ENCODE results near the gene FAM89B.

Gene FAM89B

GRCh38 chr11:65539744-65540289 is 32.5 kb upstream of the FAM89B start:
- DNase-seq: peak; percentile 42 to 93

DNA sequence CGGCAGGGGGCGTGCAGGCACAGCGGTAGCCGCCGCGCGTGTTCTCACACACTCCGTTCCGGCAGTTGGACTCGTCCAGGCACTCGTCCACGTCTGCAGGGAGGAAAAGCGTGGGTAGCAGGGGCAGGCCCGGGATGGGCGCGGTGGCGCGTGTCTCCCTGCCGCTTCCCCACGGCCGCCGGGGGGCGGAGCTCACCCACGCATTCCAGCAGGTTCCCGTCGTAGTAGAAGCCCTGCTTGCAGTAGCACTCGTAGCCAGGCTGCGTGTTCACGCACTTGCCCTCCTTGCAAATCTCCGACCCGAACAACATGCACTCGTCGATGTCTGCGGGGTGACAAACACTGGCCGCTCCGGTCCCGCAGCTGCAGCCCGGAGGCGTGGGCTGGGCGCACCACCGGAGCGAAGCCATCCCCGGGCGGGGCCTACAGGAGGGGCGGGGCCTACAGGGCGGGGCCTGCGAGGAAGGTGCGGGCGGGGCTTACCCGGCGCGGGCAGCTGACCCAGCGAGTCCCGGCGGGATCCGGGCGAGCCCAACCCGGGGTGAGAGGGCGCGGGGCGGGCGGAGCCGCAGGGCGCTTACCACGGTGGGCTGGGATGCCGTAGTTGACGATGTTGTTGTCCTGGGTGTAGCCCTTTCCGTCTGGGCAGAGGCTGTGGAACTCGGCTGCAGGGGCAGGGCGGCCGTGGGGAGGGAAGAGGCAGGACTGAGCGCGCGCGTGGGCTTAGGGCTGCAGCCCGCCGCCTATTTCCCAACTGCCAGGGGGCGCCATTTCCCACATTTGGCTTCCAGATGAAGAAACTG is 31.8 kb upstream of the FAM89B start:
- DNase-seq: peak; percentile 91 to 97

- no peak for DNase-seq
Observed at GRCh38 chr11:65541093-65541982, 31.0 kb upstream of the FAM89B start.

DNA sequence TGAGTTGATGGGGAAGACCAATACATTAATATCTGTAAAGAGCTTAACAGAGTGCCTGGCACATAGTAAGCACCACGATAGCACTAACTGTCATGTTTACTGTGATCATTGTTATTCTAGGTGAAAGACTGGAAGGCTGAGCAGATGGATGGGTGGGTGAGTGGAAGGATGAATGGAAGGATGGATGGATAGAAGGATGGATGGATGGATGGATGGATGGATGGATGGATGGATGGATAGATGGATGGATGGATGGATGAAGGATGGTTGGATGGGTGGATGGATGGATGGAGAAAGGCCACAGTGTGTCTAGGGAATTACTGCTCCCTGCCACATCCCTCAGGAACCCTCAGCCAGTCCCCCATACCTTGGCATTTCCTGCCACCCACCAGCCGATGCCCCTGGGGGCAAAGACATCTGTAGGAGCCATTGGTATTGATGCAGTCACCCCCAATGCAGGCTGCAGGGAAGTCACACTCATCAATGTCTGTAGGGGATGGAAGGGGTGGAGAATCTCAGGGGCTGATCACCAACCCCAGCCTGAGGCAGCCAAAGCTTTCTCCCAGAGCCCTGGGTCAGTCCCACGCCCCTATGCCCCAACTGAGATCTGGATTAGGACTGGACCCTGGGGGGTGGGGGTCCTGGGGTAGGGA is 29.5 kb upstream of the FAM89B start:
- no peak for DNase-seq

GRCh38 chr11:65545853-65546216 is 26.5 kb upstream of the FAM89B start:
- no peak for DNase-seq

DNA sequence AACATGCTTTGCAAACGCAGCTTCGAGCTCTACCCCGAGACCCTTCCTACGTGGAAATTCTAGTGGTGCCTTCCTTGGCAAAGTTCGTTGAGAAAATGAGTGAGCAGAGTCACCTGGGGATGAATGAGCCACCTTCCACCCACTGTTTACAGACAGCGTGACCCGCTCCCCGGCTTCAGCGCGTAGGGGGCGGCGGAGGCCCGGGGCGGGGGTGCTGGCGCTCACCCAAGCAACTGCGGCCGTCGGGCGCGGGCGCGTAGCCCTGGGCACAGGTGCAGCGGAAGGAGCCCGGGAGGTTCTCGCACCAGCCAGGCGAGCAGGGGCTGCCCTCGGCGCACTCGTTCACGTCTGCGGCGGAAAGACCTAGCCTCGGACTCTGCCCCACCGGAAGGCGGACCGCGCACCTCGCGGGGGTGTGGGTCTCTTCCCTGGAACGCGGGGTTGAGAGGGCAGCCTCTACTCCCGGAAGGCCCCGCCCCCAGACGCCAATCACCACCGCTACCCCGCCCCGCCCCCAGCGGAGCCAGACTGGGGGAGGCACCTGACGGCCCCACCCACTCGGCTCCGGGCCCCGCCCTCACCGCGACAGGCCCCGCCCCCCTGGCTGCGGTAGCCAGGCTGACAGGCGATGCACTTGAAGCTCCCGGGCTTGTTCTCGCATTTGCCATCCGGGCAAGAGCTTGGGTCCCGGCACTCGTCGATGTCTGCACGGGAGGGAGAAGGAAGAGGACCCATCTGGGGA is 25.9 kb upstream of the FAM89B start:
- DNase-seq: peak; percentile 75 to 97

- DNase-seq: no peak
Observed at GRCh38 chr11:65547446-65548125, 24.8 kb upstream of the FAM89B start.

GRCh38 chr11:65548395-65548794 is 23.9 kb upstream of the FAM89B start:
- DNase-seq: no peak

GRCh38 chr11:65549096-65549495 is 23.2 kb upstream of the FAM89B start:
- DNase-seq: no peak

DNA sequence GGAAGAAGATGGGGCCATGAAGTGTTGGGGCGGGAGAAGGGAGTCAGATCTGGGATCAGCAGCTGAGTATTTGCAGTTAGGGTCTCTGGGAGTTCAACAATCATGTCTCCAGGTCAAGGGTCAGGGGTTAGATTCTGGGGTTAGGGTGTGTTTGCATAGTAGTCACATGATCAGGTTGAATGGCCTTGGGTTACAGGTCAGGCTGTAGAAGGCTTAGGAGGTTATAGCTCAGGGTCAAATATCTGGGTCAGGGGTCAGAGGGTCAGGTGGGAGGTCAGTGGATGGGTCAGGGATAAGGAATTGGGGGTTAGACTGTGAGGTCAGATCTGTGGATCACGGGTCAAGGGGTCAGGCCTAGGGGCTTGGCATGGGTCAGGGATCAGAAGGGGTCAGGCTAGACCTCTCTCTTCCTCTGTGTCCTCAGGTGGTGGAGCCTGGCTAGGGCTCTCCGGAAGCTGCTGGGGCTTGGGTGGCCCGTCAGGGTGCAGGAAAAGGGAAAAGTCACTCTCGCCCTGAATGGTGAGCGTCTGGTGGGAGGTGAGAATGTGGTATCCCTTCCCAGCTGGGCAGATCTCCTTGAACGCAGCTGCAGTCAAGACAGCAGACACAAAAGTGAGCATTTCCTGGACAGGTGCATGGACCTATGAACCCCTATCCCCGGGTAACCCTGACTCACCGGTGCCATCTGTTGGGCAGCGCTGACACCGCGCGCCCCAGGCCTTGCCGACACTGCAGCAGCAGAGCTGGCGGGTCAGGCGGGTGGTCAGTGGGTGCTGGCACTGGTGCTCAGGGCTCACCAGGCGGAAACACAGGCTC is 20.6 kb upstream of the FAM89B start:
- DNase-seq: peak; percentile 46 to 88

DNA sequence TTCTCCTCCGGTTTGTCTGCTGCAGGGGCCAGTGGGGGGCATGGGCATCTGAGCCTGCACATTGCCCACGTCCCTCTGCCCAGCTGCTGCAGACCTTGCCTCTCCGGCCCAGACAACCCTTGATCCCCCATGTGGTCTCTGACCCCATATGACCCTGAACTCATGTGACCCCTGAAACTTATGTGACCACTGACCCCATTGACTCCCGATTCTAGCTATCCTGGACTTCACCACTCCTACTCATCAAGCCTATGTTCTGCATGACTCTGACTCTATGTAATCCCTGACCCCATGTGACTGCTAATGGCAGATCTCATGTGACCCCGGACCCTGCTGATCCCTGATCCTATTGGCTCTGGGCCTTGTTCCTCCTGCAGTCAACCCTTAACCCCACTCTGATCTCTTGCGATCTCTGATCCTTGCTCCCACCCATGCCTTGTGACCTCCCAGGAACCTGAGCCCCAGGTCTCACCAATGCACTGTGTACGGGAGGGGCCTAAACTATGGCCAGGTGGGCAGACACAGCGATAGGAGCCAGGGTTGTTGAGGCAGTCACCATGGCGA is 19.9 kb upstream of the FAM89B start:
- DNase-seq: peak in 1 of 2 experiments; percentile 31

DNA sequence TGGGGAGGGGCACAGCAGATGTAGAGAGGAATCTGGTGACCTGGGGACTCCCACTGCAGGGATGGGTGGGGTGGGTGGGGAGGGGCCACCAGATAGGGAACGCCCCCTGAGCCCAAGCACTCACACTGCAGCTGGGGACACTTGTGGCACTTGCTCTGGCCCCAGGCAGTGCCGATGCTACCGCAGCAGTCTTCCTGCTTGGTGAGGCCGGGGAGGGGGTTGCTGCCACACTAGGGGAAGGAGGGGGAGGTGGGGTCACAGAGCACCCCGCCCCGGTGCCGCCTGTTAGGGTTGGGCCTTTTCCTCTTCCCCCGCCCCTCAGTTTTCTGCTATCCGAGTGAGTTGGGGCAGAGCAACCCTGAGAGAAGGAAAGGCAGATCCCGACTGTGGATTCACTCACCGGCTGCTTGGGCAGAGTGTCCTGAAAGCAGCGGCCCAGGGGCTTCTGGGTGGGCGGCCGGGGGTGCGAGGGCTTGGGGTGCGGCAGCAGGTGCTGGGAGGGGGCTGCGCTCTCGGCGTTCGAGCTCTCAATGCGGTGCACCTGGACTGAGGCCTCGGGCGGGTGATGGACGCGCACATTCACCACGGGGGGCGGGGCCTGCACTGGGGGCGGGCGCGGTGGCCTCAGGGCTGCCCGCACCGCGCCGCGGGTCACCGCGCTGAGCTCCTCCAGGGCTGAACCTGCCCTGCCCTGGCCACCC is 18.9 kb upstream of the FAM89B start:
- DNase-seq: peak; percentile 55 to 83

GRCh38 chr11:65554057-65554818 is 18.1 kb upstream of the FAM89B start:
- no peak for DNase-seq

- DNase-seq: no peak
Observed at GRCh38 chr11:65554842-65555430, 17.4 kb upstream of the FAM89B start.

DNA sequence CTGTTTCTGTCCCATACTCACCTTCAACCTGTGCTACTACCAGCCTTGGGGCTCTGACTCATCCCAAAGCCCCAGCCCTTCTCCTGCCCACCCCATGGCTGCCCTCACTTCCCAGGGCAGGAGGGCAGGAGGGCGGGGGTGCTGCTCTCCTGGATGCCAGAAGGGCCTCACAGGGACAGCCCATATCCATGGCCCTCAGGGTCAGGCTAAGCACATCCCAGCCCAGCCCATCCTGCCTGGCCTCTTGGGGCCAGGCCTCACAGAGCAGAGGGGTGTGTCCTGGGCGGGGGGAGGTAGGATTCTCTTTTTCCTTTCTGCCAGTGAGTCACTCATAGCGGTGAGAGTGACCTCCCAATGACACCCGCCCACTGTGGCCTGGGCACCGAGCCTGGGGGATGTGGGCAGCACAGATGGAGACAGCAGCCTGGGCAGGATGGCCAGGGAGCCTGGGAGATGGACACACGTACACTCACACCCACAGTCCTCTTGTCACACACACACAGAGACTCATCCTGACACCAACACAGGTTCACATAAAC is 16.6 kb upstream of the FAM89B start:
- DNase-seq: no peak

DNA sequence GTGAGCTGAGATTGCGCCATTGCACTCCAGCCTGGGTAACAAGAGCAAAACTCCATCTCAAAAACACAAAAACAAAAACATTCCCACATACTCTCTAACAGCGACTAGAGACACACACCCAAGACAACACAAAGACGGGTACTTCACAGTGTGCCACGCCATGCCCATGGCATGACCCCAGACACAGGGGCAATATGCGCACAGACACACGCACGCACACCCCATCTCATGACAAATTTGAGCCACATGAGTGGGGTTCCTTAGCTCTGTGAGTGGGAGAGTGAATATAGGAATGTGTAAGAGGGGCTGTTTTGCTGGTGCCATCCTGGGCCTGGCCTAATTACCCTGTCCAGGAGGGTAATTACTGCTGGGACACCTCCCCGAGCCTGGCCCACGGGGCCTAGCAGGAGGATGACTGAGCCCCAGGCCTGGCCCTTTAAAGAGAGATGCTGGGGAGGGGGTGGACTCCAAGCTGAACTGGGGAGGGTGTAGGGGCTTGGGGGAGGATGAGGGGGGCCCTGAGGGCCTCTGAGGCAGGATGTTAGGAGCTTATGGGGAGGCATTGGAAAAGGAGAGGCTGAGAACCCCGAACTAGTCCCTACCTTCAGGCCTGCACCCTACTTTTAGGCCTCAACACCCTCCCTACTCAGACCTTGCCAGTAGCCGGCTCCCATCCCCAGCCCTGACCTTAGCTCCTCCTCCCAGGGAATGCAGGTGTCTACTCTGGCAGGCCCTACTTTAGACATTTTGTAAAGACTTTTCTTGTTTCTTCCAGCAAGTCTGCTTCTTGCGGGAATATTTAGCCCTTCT is 15.7 kb upstream of the FAM89B start:
- no peak for DNase-seq

DNA sequence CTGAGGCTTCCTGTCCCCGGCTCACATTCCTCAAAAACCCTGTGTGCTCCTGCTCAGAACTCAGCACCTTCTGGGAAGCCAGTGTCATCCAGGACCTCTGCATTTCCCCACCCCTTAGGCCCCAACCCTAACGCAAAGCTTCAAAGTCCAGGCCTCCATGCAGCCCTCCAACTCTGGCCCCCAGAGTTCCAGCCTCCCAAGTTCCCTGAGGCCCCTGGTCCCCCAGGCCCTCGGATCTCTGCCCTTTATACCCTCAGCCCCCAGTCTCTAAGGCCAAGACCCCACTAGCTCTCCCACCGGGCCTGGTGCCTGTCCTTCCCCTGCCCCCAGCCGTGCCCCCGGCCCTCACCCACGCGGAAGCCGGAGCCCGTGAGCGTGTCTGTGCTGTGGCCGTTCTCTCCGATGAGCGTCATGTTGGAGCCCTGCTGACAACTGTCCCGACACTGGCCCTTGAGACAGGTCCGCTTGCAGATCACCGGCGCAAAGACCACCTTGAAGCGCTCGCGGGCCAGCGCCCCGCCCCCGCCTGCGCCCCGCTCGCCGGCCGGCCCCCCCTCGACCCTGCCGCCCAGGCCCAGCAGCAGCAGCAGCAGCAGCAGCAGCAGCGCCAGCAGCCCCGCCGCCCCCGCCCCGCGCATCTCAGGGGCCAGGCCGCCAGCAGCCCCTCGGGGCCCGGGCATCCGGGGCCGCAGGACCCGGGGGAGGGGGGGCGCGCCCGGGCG is 14.9 kb upstream of the FAM89B start:
- peak in 1 of 2 experiments; percentile 48 for DNase-seq
